K562 (cell line): ENCODE data around the gene FOCAD. TPM values are rescaled to one million over a fixed set of nuclear protein-coding genes. Genes with fewer than 3 reads are reported as not detected.

ENCODE experiments used
- ATAC-seq: fragments of 200-7000 bp; cut with Tn5 transposase; 3 replicates; pipeline ENCODE4 v1.9.1; 2020; ENCODE audit warnings: moderate library complexity
- BruUV-seq: library from RNA; stranded (reverse); fragments of 400-500 nt; replicated peaks from 2 replicates; lab custom pipeline; 2021; lab: Mats Ljungman, UMichigan
- CTCF ChIA-PET: fragments of 300-600 bp; formaldehyde crosslinking; extraction: SDS; loops from one replicate; lab custom pipeline; 2021; ENCODE audit warnings: low intra/inter-chr PET ratio; lab: Yijun Ruan, JAX
- POLR2A ChIA-PET: fragments of 300-600, 350-650 bp; sonication (Branson Sonifier 250); formaldehyde crosslinking; extraction: SDS; loops from one replicate; lab custom pipeline; 2021; ENCODE audit warnings: antibody characterized with exemption, inconsistent platforms; lab: Yijun Ruan, JAX
- DNase-seq, 4 experiments: peaks; one replicate each; pipeline versions ENCODE4 v3.0.0 to v3.0.0-alpha.2; 2011 to 2018; ENCODE audit warnings: low spot score in 3 of 4, mixed read lengths in 3 of 4; ENCODE audit errors: extremely low read depth in 1 of 4
- FAIRE-seq: peaks from 2 replicates; lab custom pipeline; 2011; peaks lifted over from hg19 to GRCh38; lab: Jason Lieb, UNC
- H2AFZ ChIP-seq: 2 replicates; pipeline ENCODE4 v1.6.0; 2011; ENCODE audit warnings: low read depth, low read length, control low read depth, inconsistent platforms
- H3K27ac ChIP-seq: fragments of 200-600 bp; 3 replicates; pipeline ENCODE4 v1.8.0; 2011; ENCODE audit warnings: low read depth, mild to moderate bottlenecking, control low read depth, inconsistent platforms, low read length, moderate library complexity, mixed read lengths; ENCODE audit errors: extremely low read depth
- H3K27me3 ChIP-seq, 2 experiments: fragments of 300-600 bp in 1 of 2; 2 replicates in 1 of 2; 3 replicates in 1 of 2; pipeline versions ENCODE4 v1.6.0 to v1.8.0; 2011; ENCODE audit warnings: inconsistent platforms in 2 of 2, low read length in 2 of 2, mild to moderate bottlenecking in 1 of 2, mixed read lengths in 1 of 2, moderate library complexity in 1 of 2; ENCODE audit not compliant: control insufficient read depth in 2 of 2, insufficient read depth in 2 of 2
- H3K36me3 ChIP-seq: fragments of 300-600 bp; 3 replicates; pipeline ENCODE4 v1.8.0; 2011; ENCODE audit warnings: mild to moderate bottlenecking, low read length, inconsistent platforms; ENCODE audit not compliant: control insufficient read depth, insufficient read depth
- H3K4me1 ChIP-seq, 2 experiments: fragments of 200-600 bp in 1 of 2; replicated peaks in 1 of 2; 2 replicates in 1 of 2; 3 replicates in 1 of 2; pipeline versions ENCODE4 v1.5.1 to v1.8.0; 2011; ENCODE audit warnings: inconsistent platforms in 2 of 2, low read length in 2 of 2, mild to moderate bottlenecking in 1 of 2, mixed read lengths in 1 of 2, moderate library complexity in 1 of 2; ENCODE audit not compliant: control insufficient read depth in 2 of 2, insufficient read depth in 2 of 2
- H3K4me2 ChIP-seq: 2 replicates; pipeline ENCODE4 v1.6.1; 2011; ENCODE audit warnings: low read length, control low read depth, inconsistent platforms, mixed read lengths; ENCODE audit not compliant: insufficient read depth
- H3K4me3 ChIP-seq: fragments of 200-600 bp; sonication (generic), shearing (Covaris generic); 2 replicates; pipeline ENCODE4 v1.5.1; 2016; ENCODE audit warnings: control low read depth, inconsistent platforms
- H3K79me2 ChIP-seq: fragments of 200-600 bp; 3 replicates; pipeline ENCODE4 v1.8.0; 2011; ENCODE audit warnings: low read length, inconsistent platforms; ENCODE audit not compliant: control insufficient read depth, insufficient read depth
- H3K9ac ChIP-seq, 2 experiments: 2 replicates each; pipeline versions ENCODE4 v1.6.0 to v1.6.1; 2011; ENCODE audit warnings: low read depth in 2 of 2, low read length in 2 of 2, control low read depth in 1 of 2, inconsistent platforms in 1 of 2, mild to moderate bottlenecking in 1 of 2, mixed read lengths in 1 of 2; ENCODE audit not compliant: insufficient read depth in 1 of 2
- H3K9me1 ChIP-seq: one replicate; pipeline ENCODE4 v1.6.0; 2011; ENCODE audit warnings: inconsistent platforms, mild to moderate bottlenecking, low read length, moderate library complexity; ENCODE audit not compliant: control insufficient read depth, insufficient read depth
- H3K9me3 ChIP-seq: replicated peaks from 2 replicates; pipeline ENCODE4 v1.5.1; 2011; ENCODE audit warnings: low read depth, low read length, inconsistent platforms; ENCODE audit not compliant: control insufficient read depth, insufficient read depth
- H4K20me1 ChIP-seq: replicated peaks from 2 replicates; pipeline ENCODE4 v1.6.1; 2011; ENCODE audit warnings: low read length, inconsistent platforms, mixed read lengths; ENCODE audit not compliant: control insufficient read depth, insufficient read depth
- CEBPG ChIP-seq, 3 experiments: fragments of 200-800 bp in 1 of 3; sonication (Bioruptor generic) in 1 of 3; sonication (generic) in 1 of 3; formaldehyde crosslinking in 1 of 3; IDR thresholded peaks in 2 of 3; conservative IDR thresholded peaks in 1 of 3; 2 replicates each; pipeline versions ENCODE4 v1.6.1 to v1.8.0; 2016 to 2022; ENCODE audit warnings: missing compliant biosample characterization in 2 of 3, missing genetic modification characterization in 2 of 3, mild to moderate bottlenecking in 1 of 3, missing genetic modification reagents in 1 of 3
- CLOCK ChIP-seq: fragments of 250-450 bp; sonication (Bioruptor Pico); IDR thresholded peaks from 2 replicates; pipeline ENCODE4 v1.4.0; 2020; ENCODE audit warnings: mild to moderate bottlenecking, moderate library complexity, borderline replicate concordance
- CREB3 ChIP-seq: fragments of 450-650 bp; conservative IDR thresholded peaks from 2 replicates; pipeline ENCODE4 v1.6.1; 2016; ENCODE audit warnings: missing genetic modification characterization, low read depth, mild to moderate bottlenecking, missing compliant biosample characterization, moderate library complexity
- E4F1 ChIP-seq: fragments of 250-450 bp; sonication (Bioruptor Pico); IDR thresholded peaks from 2 replicates; pipeline ENCODE4 v1.5.0; 2021; ENCODE audit warnings: mild to moderate bottlenecking, borderline replicate concordance
- ERF ChIP-seq: fragments of 450-650 bp; formaldehyde crosslinking; IDR thresholded peaks from 2 replicates; pipeline ENCODE4 v1.4.0; 2020; ENCODE audit warnings: mild to moderate bottlenecking, mixed read lengths
- MED1 ChIP-seq: sonication (generic); formaldehyde crosslinking; IDR thresholded peaks from 2 replicates; pipeline ENCODE4 v1.8.1; 2023; ENCODE audit warnings: missing genetic modification reagents, borderline replicate concordance
- NCOA1 ChIP-seq: fragments of 450-650 bp; IDR thresholded peaks from 2 replicates; pipeline ENCODE4 v1.6.1; 2016; ENCODE audit warnings: low read depth
- OTX1 ChIP-seq: fragments of 450-650 bp; formaldehyde crosslinking; IDR thresholded peaks from 2 replicates; pipeline ENCODE4 v1.4.0; 2022; ENCODE audit warnings: mild to moderate bottlenecking
- TBP ChIP-seq: optimal IDR thresholded peaks from 2 replicates; pipeline ENCODE3; 2011; ENCODE audit warnings: low read depth, low read length, improper control_type of control experiment
- THRAP3 ChIP-seq: fragments of 450-650 bp; IDR thresholded peaks from 2 replicates; pipeline ENCODE4 v1.6.1; 2016; ENCODE audit warnings: mild to moderate bottlenecking, inconsistent platforms, borderline replicate concordance
- ZNF274 ChIP-seq: IDR thresholded peaks from 2 replicates; pipeline ENCODE4 v1.6.1; 2011; ENCODE audit warnings: low read depth, mild to moderate bottlenecking, low read length, moderate library complexity, borderline replicate concordance
- ZNF3 ChIP-seq: fragments of 250-450 bp; sonication (Bioruptor Pico); IDR thresholded peaks from 2 replicates; pipeline ENCODE4 v1.5.0; 2021; ENCODE audit warnings: mild to moderate bottlenecking, moderate library complexity
- ZNF408 ChIP-seq: fragments of 250-450 bp; sonication (Bioruptor Pico); IDR thresholded peaks from 2 replicates; pipeline ENCODE4 v1.4.0; 2020; ENCODE audit warnings: low read depth, mild to moderate bottlenecking, moderate library complexity
- ZSCAN29 ChIP-seq: fragments of 450-650 bp; IDR thresholded peaks from 2 replicates; pipeline ENCODE4 v1.6.1; 2017
- WGBS: fragments of 100-300 bp; shearing (Covaris generic); methylation state at CpG from one replicate; pipeline ENCODE4 v1.1.6; 2016; ENCODE audit warnings: low coverage, mixed read lengths; ENCODE audit not compliant: insufficient coverage; ENCODE audit errors: missing lambda C conversion rate; 5-methylcytosine and 5-hydroxymethylcytosine counted together
- in situ Hi-C: fragments of 300-500 bp; cut with MboI; formaldehyde crosslinking; loops from 4 replicates; pipeline ENCODE4 v1.15.0; 2018; ENCODE audit warnings: inconsistent platforms, mixed read lengths
- intact Hi-C: fragments of 100-400 bp; cut with micrococcal nuclease; formaldehyde crosslinking; loops from 2 replicates; pipeline ENCODE4 v1.14.2; 2022
- polyA plus RNA-seq, 8 experiments: library from polyadenylated mRNA; depleted of rRNA in 4 of 8; stranded (reverse) in 5 of 8; unstranded in 3 of 8; fragments of >200 nt; fragmentation: Nextera tagmentation in 2 of 8; fragmentation: Illumina TruSeq in 1 of 8; extraction: Ambion mirVana in 2 of 8; extraction: Trizol in 1 of 8; gene quantifications; 2 replicates each; pipeline versions ENCODE4 v1.2.1 to v1.2.3, GENCODE V29; 2011 to 2014; ENCODE audit warnings: inconsistent platforms in 1 of 8, missing spikeins in 1 of 8
- total RNA-seq, 7 experiments: library from RNA; depleted of rRNA in 6 of 7; stranded (reverse); fragments of >200 nt in 6 of 7; fragmentation: Illumina TruSeq in 2 of 7; extraction: Trizol in 2 of 7; gene quantifications; 2 replicates each; pipeline versions ENCODE4 v1.2.1 to v1.2.3, GENCODE V29; 2011 to 2021; ENCODE audit warnings: low replicate concordance in 1 of 7

The FOCAD gene
- total and polyA plus RNA-seq, 9 of the 15 experiments (the other 6 are each of a cell fraction or from before 2014, with no cell fraction given) = 0.13 to 2.4 (median 1.6) TPM

- TF ChIP-seq NCOA1 (no peak), ZNF408 (no peak), ERF (CRISPR knock-in tag) (no peak), ZNF274 (no peak), CLOCK (CRISPR knock-in tag) (no peak), ZSCAN29 (no peak)
These were observed 256.6 kb downstream of the FOCAD start (continued) for GRCh38 chr9:20940447-20941173.

GRCh38 chr9:20941174-20941690, 257.2 kb downstream of the FOCAD start:
- FAIRE-seq = no peak
- POLR2A ChIA-PET = no interaction called here

More at GRCh38 chr9:20941174-20941690, 257.2 kb downstream of the FOCAD start:
- no TSS peak for BruUV-seq
- in situ Hi-C loops = no loop called here
- WGBS = no CpG with 5 or more reads among the region's 7 CpGs
- Histone ChIP-seq H3K4me1 (no peaks in the 10 kb centered on the region), H3K27ac (no peak overlapping the region), H3K27me3 (no peaks in the 10 kb centered on the region), H4K20me1 (no peaks in the 10 kb centered on the region), H3K9ac (no peak overlapping the region), H3K9me1 (no peaks in the 10 kb centered on the region), H3K36me3 (no peaks in the 10 kb centered on the region), H2AFZ (no peak overlapping the region), H3K79me2 (no peaks in the 10 kb centered on the region), H3K9me3 (no peaks in the 10 kb centered on the region), H3K4me2 (no peak overlapping the region), H3K4me3 (no peak overlapping the region)
- no peak for TF ChIP-seq ZNF3 (CRISPR knock-in tag)
- no peak for TF ChIP-seq TBP
- TF ChIP-seq MED1 (CRISPR knock-in tag) = no peak
- no peak for TF ChIP-seq THRAP3
- TF ChIP-seq CREB3 (tag) = no peak
- no peak for TF ChIP-seq CEBPG (CRISPR knock-in tag; IDR thresholded peaks at IDR 0.05)
- TF ChIP-seq CEBPG (tag; conservative IDR thresholded peaks at IDR 0.05 in 1 of 2, IDR thresholded peaks at IDR 0.05 in 1 of 2) = no peak
- no peak for TF ChIP-seq OTX1 (CRISPR knock-in tag)
- no peak for TF ChIP-seq E4F1 (CRISPR knock-in tag)
- intact Hi-C loops = no loop called here
- ATAC-seq = no peak
- DNase-seq = no peak
- CTCF ChIA-PET = no interaction called here
